Hepatocyte (in vitro differentiated cells): ENCODE measurements around the gene ZMYND8. TPM values are rescaled to one million over a fixed set of nuclear protein-coding genes. Genes with fewer than 3 reads are reported as not detected.
"Not testable (repeated sequence)": the region's sequence is repeated elsewhere in the genome, so short reads cannot be mapped to it uniquely, and the experiment has no call there.

Experiments
- DNase-seq: peaks from one replicate; pipeline ENCODE4 v3.0.0-alpha.2; 2016; ENCODE audit warnings: low spot score
- H2AFZ ChIP-seq: fragments of 200-600 bp; sonication (generic); 2 replicates; pipeline ENCODE4 v1.6.0; 2016; ENCODE audit warnings: antibody characterized with exemption, mild to moderate bottlenecking
- H3K27ac ChIP-seq: fragments of 200-600 bp; sonication (generic); 2 replicates; pipeline ENCODE4 v1.5.1; 2016; ENCODE audit warnings: mild to moderate bottlenecking
- H3K27me3 ChIP-seq: fragments of 200-600 bp; sonication (generic); 2 replicates; pipeline ENCODE4 v1.6.1; 2016
- H3K36me3 ChIP-seq: fragments of 200-600 bp; sonication (generic); replicated peaks from 2 replicates; pipeline ENCODE4 v1.5.1; 2016; ENCODE audit warnings: low read depth; ENCODE audit not compliant: insufficient read depth
- H3K4me1 ChIP-seq: fragments of 200-600 bp; sonication (generic); 2 replicates; pipeline ENCODE4 v1.5.1; 2016; ENCODE audit warnings: mild to moderate bottlenecking, moderate library complexity; ENCODE audit not compliant: insufficient read depth
- H3K4me2 ChIP-seq: fragments of 200-600 bp; sonication (generic); 2 replicates; pipeline ENCODE4 v1.6.0; 2016
- H3K4me3 ChIP-seq: fragments of 200-600 bp; sonication (generic); 2 replicates; pipeline ENCODE4 v1.5.1; 2016; ENCODE audit warnings: mild to moderate bottlenecking
- H3K79me2 ChIP-seq: fragments of 200-600 bp; sonication (generic); 2 replicates; pipeline ENCODE4 v1.6.0; 2017; ENCODE audit warnings: mild to moderate bottlenecking
- H3K9me2 ChIP-seq: fragments of 200-600 bp; sonication (generic); replicated peaks from 2 replicates; pipeline ENCODE4 v1.6.0; 2017; ENCODE audit warnings: mild to moderate bottlenecking; ENCODE audit not compliant: insufficient read depth
- H3K9me3 ChIP-seq: fragments of 200-600 bp; sonication (generic); 2 replicates; pipeline ENCODE4 v1.5.1; 2016; ENCODE audit warnings: low read depth, mild to moderate bottlenecking
- H4K20me1 ChIP-seq: fragments of 200-600 bp; sonication (generic); 2 replicates; pipeline ENCODE4 v1.6.0; 2016; ENCODE audit warnings: mild to moderate bottlenecking; ENCODE audit not compliant: insufficient read depth, poor library complexity, severe bottlenecking
- CTCF ChIP-seq: fragments of 200-600 bp; sonication (generic); IDR thresholded peaks from 2 replicates; pipeline ENCODE4 v1.5.1; 2016; ENCODE audit warnings: antibody characterized with exemption, mild to moderate bottlenecking; ENCODE audit not compliant: poor library complexity
- EZH2 ChIP-seq: fragments of 200-600 bp; sonication (generic); IDR thresholded peaks from 2 replicates; pipeline ENCODE4 v1.6.1; 2016; ENCODE audit warnings: antibody characterized with exemption, mild to moderate bottlenecking, borderline replicate concordance
- EZH2phosphoT487 ChIP-seq: fragments of 200-600 bp; sonication (generic); IDR thresholded peaks from one replicate; pipeline ENCODE4 v1.6.1; 2018; ENCODE audit warnings: antibody characterized with exemption, mild to moderate bottlenecking, low read depth, moderate library complexity; ENCODE audit not compliant: unreplicated experiment, severe bottlenecking
- WGBS: methylation state at CpG from one replicate; pipeline ENCODE4 v1.1.6; 2016; ENCODE audit warnings: low lambda C conversion rate; ENCODE audit errors: missing lambda C conversion rate; 5-methylcytosine and 5-hydroxymethylcytosine counted together
- polyA plus RNA-seq: library from polyadenylated mRNA; unstranded; fragments of >200 nt; fragmentation: Nextera tagmentation; extraction: Ambion mirVana; gene quantifications from 2 replicates; pipeline ENCODE4 v1.2.1, GENCODE V29; 2016
- total RNA-seq: library from RNA; depleted of rRNA; stranded (reverse); fragments of >200 nt; gene quantifications from 2 replicates; pipeline ENCODE4 v1.2.3, GENCODE V29; 2014

Gene ZMYND8
- total and polyA plus RNA-seq, 2 experiments from 2014 or later = 30.3 to 34.3 TPM

GRCh38 chr20:47309394-47309793 is 47.1 kb downstream of the ZMYND8 start:
- Histone ChIP-seq H2AFZ (no peak overlapping the region), H3K4me1 (peaks cover 19% of the 10 kb centered on the region), H3K79me2 (peaks cover 94% of the 10 kb centered on the region), H4K20me1 (no peaks in the 10 kb centered on the region), H3K4me2 (no peak overlapping the region), H3K9me3 (no peaks in the 10 kb centered on the region), H3K36me3 (no peaks in the 10 kb centered on the region), H3K9me2 (no peaks in the 10 kb centered on the region), H3K27me3 (no peaks in the 10 kb centered on the region), H3K4me3 (no peak overlapping the region), H3K27ac (peak overlapping the region; percentile 53)
- 97% methylated on average over 10 of the region's 10 CpGs for WGBS
- no peak for TF ChIP-seq CTCF
- TF ChIP-seq EZH2phosphoT487 = no peak
- no peak for TF ChIP-seq EZH2
- DNase-seq = no peak

- H3K27ac ChIP-seq = not testable (repeated sequence)
Observed at GRCh38 chr20:47307569-47307968, 48.9 kb downstream of the ZMYND8 start.

GRCh38 chr20:47306755-47307370 is 49.6 kb downstream of the ZMYND8 start:
- Histone ChIP-seq H4K20me1 (peaks cover 7% of the 10 kb centered on the region), H3K27me3 (no peaks in the 10 kb centered on the region), H3K9me3 (no peaks in the 10 kb centered on the region), H3K4me2 (no peak overlapping the region), H3K4me1 (peaks cover 30% of the 10 kb centered on the region), H3K79me2 (peaks cover 90% of the 10 kb centered on the region), H3K27ac (no peak overlapping the region), H2AFZ (no peak overlapping the region), H3K4me3 (no peak overlapping the region), H3K36me3 (no peaks in the 10 kb centered on the region), H3K9me2 (no peaks in the 10 kb centered on the region)
- DNase-seq = no peak
- 93% methylated on average over 7 of the region's 7 CpGs for WGBS
- TF ChIP-seq CTCF = no peak
- no peak for TF ChIP-seq EZH2
- TF ChIP-seq EZH2phosphoT487 = no peak

More at GRCh38 chr20:47307569-47307968, 48.9 kb downstream of the ZMYND8 start:
- not testable (repeated sequence) for H3K4me2 ChIP-seq, DNase-seq, H4K20me1 ChIP-seq, H3K9me3 ChIP-seq, H3K4me3 ChIP-seq, H2AFZ ChIP-seq, H3K27me3 ChIP-seq, H3K36me3 ChIP-seq, H3K9me2 ChIP-seq
- Histone ChIP-seq H3K79me2 (peaks cover 90% of the 10 kb centered on the region), H3K4me1 (peaks cover 33% of the 10 kb centered on the region)
- 96% methylated on average over 9 of the region's 9 CpGs for WGBS

- peaks cover 88% of the 10 kb centered on the region for H3K79me2 ChIP-seq
Observed at GRCh38 chr20:47306095-47306494, 50.4 kb downstream of the ZMYND8 start.

More at GRCh38 chr20:47306095-47306494, 50.4 kb downstream of the ZMYND8 start:
- Histone ChIP-seq H3K27ac (peak overlapping the region; percentile 27), H3K4me2 (no peak overlapping the region), H3K27me3 (no peaks in the 10 kb centered on the region), H3K9me2 (no peaks in the 10 kb centered on the region), H2AFZ (no peak overlapping the region), H3K4me3 (no peak overlapping the region), H3K4me1 (peaks cover 30% of the 10 kb centered on the region), H4K20me1 (peaks cover 7% of the 10 kb centered on the region), H3K36me3 (no peaks in the 10 kb centered on the region), H3K9me3 (no peaks in the 10 kb centered on the region)
- TF ChIP-seq CTCF (no peak), EZH2 (no peak), EZH2phosphoT487 (no peak)
- no peak for DNase-seq
- 97% methylated on average over 8 of the region's 8 CpGs for WGBS
